ENCODE results near the gene AP3S2.
"Not testable (repeated sequence)": the region's sequence is repeated elsewhere in the genome, so short reads cannot be mapped to it uniquely, and the experiment has no call there.

The AP3S2 gene

DNA sequence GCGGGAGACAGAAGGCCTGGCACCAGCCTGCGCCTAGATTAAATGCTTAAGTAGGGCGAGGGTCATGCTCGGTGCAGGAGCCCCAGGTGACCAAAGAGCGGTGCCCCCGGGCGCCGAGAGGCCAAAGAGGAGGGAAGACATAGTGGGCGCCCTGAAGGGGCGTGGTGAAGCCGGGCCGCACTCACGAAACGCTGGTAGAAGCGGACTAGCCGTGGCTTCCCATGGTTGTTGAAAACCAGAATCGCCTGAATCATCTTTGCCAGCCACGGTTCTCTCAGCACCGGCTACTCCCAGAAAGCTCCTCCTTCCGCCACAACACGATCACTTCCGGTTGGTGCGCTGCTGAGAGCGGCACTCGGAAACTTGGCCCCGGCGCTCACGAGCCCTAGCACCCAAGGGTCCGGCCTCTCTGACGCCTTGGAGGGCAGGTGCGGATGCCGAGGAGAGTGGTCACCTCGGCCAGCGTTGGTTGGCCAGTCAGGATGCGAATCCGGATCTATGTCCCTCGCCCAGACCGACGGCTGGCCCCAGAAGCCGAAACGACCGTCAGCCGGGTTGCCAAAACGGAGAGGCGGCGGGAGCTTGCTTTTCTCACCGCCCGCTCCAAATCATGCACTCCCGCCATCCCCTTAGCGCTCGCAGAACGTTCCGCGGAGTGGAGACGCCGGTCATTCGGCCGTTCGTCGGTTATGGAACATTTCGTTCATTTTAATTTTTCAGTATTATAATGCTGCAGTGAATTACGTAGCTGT, at the start of gene AP3S2:
Gene AP3S2, minus strand, starts transcription at position 299 of the 752 bp plus-strand sequence. Its CDS starts 45 bp downstream, at position 254.
- DNase-seq (ENCODE audit: low read depth) = peak; percentile 80

DNA sequence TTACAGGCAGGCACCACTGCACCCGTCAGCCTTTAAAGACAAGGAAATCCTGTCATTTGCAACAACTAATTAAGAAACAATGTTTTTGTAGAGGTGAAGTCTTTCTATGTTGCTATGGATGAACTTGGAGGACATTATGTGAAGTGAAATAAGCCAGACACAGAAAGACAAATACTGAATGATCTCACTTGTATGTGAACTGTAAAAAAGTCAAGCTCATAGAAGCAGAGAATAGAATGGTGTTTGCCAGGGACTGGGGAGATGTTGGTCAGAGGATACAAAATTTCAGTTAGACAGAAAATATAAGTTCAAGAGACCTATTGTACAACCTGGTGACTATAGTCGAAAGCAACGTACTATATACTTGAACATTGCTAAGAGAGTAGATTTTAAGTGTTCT, 46.1 kb upstream of the AP3S2 start:
- no peak for DNase-seq (ENCODE audit: low read depth)

DNA sequence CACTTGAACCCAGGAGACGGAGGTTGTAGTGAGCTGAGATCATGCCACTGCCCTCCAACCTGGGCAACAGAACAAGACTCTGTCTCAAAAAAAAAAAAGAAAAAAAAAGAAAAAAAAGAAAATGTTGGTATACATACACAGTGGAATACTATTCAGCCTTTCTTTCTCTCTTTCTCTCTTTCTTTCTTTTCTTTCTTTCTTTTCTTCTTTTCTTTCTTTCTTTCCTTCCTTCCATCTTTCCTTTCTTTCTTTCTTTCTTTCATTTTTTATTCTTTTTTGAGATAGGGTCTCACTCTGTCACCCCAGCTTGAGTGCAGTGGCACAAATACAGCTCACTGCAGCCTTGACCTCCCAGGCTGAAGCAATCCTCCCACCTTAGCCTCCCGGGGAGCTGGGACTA, 45.6 kb upstream of the AP3S2 start:
- not testable (repeated sequence) for DNase-seq (ENCODE audit: low read depth)

DNA sequence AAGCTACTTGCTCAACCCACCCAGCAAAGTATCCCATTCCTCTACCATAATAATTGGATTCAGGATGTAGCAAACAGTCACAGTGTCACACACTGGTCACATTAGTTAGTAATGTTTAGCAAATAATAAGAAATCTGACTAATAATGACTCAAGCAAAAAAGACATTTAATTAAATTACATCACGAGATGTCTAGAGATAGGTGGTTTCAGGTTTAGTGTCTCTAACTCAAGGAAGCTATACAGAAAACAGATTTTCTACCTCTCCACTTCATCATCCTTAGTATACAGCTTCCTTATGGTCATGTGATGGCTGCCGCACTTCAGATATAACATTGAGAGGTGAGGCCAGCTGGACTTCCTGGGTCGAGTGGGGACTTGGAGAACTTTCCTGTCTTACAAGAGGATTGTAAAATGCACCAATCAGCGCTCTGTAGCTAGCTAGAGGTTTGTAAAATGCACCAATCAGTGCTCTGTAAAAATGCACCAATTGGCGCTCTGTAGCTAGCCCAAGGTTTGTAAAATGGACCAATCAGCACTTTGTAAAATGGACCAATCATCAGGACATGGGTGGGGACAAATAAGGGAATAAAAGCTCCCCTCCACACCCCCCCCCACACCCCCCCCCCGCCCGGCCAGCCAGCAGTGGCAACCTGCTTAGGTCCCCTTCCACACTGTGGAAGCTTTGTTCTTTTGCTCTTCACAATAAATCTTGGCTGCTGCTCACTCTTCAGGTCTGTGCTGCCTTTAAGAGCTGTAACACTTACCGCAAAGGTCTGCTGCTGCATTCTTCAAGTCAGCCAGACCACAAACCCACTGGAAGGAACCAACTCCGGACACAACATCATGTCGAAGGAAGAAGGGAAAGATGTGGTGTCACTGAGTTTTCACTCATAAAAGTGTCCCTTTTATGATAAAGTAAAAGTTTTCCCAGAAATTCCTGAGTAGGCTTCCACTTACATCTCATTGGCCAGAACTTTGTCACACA, 43.9 kb upstream of the AP3S2 start:
- no peak for DNase-seq (ENCODE audit: low read depth)

DNA sequence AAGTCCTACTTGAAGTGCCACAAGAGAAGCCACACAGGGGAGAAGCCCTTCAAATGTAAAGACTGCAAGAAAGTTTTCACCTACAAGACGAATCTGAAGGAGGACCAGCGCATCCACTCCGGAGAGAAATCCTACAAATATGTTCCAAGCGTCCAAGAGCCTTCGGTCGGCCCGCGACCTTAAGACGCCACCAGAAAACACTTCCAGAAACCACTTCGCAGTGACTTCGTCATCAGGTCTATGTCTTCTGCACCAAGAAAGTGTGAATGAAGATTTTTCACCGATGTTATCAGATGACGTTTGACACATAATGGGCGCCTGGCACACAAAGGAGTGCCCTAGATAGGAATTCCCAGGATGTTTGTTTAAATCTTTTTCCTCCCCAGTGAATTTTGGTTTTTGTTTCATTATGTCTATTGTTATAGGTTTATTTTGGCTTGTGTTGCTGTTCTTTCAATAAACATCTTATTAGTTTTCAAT, 43.0 kb upstream of the AP3S2 start:
- no peak for DNase-seq (ENCODE audit: low read depth)

DNA sequence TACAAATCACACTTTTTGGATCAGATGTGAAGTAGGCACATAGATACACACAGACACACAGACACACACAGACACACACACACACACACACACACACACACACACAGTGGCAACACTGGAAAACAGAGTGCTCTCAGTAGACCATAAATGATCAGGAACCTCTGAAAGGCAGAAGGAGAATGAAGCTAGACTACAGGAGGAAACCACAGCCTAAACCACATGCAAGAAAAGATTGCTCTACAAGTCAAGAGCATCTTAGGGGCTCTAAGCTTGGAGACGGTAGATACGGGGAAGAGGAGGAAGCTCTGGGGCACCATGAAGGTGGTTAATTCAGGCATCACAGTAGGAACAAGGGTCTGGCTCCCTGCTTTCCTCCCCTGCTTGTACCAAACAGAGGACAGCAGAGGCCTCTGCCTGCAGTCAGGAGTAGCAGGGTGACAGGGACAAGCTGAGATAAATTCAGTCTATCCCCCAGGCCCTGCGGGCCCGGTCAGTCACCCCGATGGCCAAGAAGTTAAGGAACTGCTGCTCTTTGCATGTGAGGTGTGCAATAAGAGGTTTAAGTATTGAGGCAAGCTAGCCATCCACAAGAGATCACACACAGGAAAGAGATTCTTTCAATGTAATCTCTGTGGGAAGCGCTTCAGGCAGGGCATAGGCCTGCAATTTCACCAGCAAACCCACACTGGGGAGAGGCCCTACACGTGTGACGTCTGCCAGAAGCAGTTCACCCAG, 42.4 kb upstream of the AP3S2 start:
- peak; percentile 7 for DNase-seq (ENCODE audit: low read depth)

DNA sequence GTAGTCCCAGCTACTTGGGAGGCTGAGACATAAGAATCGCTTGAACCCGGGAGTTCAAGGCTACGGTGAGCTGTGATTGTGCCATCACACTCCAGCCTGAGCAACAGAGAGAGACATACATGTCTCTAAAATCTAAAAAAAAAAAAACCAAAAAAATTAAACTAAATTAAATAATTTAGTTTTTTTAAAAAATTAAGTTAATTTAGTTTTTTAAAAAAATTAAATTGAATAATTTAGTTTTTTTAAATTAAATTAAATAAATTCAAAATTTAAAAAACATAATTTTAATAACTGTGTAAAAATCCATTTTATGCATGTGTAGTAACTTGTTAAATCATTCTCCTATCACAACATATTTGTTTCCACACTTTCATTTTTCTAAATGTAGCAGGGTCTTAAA, 39.1 kb upstream of the AP3S2 start:
- DNase-seq (ENCODE audit: low read depth) = no peak

DNA sequence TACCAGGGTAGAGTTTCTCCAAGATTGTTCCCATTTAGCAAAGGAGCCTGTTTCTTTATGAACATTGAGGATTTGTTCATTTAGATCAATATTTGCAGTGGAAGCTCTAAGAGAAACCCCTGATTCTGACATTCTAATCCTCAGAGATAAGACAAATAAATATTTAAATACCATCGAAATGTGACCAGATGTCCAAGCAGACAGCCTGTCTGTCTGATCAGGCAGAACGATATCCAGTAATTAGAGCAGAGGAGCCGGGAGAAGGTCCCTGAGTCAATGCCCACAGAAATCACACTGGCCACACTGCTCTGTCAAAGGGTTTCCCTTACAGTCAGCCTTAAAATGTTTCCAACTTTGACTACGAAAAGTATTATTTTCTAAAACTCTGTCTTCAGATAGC, 34.6 kb upstream of the AP3S2 start:
- no peak for DNase-seq (ENCODE audit: low read depth)

DNA sequence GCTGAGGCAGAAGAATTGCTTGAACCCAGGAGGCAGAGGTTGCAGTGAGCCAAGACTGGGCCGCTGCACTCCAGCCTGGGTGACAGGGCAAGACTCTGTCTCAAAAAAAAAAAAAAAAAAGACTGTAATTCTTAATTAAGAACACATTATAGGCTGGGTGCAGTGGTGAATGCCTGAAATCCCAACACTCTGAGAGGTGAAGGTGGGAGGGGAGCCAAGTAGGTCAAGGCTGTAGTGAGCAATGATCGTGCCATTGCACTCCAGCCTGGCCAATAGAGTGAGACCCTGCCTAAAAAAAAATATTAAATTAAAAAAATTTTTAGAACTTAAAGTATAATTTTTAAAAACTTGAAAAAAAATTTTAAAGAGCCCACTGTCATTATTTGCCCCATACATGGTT, 32.4 kb upstream of the AP3S2 start:
- DNase-seq (ENCODE audit: low read depth) = no peak

DNA sequence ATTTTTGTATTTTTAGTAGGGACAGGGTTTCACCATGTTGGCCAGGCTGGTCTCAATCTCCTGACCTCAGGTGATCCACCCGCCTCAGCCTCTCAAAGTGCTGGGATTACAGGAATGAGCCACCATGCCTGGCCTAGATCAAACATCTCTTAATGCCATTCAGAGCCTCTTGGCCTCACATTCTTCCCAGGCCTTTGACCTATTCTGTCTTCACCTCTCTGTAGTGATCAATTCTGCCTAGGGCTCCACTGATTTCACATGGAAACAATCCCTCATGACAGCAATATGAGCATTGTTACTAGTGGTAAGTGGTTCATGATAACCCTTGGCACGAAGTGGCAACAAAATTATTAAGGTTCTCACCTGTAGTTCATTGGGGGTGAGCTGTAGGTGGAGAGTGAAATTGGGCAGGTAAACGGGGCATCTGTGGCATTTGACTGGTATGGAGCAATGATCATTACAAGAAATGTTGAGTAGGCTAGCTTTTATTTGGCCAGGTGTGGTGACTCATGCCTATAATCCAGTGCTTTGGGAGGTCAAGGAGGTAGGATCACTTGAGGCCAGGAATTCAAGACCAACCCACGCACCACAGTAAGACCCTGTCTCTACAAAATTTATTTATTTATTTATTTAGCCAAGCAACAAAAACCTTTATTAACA, 23.8 kb upstream of the AP3S2 start:
- no peak for DNase-seq (ENCODE audit: low read depth)

DNA sequence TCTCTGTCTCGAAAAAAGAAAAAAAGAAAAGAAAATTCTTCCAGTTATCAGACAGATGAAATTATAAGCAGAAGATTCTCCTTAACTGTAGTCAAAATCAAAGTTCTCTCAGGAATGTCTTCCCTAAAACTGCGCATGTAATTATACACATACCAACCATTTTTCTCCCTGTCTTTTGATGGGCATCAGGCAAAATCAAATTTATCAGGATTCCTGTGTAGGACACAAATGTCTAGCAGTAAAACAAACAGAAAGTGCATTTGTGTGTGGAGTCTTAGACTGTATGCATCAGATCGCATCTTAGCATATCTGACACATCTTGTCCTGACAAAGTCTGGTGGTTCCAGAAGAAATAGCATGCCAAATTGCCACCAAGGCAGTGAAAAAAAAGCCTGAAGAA, 22.9 kb upstream of the AP3S2 start:
- DNase-seq (ENCODE audit: low read depth) = no peak

DNA sequence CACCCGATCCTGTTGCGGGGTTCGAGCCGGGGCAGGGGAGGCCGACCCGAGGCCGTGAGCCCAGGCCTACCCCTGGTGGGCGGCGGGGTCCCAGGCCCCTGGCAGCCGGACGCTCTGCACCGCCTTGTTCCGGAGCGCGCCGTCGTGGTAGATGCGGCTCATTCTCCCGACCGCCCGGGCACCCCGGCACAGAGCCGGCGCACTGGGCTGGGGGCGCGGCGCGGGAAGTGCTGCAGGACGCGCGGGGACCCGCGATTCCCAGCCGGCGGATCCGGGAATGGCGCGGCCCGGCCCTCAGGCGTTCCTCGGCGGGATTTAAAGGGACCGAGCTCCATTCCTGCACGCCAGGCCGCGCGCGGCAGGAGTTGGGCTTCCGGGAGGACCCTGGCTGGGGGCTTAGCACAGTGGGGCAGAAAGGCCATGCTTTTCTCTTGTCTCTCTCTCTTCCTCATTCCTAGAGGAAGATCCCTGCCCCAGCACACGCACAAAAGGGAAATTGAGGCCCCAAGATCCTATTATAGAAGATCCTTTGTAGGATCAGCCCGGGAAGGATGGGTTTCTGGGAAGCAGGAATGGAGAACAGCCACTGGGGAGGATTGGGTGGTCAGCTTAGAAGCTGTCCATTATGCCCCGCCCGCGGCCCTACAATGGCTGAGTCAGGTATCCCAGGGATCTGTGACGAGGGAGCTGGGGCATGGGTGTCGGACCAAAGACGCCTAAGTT, 19.0 kb upstream of the AP3S2 start, which contains the start of gene ARPIN:
Gene ARPIN, minus strand, starts transcription at position 279 of the 723 bp plus-strand sequence. Its CDS starts 117 bp downstream, at position 162.
- no peak for DNase-seq (ENCODE audit: low read depth)

DNA sequence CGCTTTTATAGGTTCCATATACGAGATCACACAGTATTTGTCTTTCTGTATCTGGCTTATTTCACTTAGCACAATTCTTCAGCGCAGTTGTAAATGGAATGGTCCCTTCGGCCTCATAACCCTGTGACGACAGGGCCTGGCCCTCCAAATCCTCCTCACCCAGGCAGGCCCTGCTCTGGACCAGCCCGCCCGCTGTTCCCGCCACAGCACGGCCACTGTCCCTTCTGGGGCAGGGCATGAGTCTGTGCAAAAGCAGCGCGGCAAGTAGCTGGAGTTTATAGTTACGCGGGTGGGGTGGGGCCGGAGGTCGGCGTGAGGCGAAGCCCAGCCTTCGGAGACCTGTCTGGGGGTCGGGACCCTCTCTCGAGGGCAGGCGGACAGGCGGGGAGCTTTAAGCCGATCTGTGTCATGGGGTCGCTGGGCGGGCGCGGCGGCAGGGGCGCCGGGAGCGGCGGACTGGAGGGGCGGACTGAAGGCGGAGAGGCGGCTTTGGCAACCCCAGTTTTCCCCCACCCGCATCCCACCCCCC, 18.4 kb upstream of the AP3S2 start:
- DNase-seq (ENCODE audit: low read depth) = no peak

DNA sequence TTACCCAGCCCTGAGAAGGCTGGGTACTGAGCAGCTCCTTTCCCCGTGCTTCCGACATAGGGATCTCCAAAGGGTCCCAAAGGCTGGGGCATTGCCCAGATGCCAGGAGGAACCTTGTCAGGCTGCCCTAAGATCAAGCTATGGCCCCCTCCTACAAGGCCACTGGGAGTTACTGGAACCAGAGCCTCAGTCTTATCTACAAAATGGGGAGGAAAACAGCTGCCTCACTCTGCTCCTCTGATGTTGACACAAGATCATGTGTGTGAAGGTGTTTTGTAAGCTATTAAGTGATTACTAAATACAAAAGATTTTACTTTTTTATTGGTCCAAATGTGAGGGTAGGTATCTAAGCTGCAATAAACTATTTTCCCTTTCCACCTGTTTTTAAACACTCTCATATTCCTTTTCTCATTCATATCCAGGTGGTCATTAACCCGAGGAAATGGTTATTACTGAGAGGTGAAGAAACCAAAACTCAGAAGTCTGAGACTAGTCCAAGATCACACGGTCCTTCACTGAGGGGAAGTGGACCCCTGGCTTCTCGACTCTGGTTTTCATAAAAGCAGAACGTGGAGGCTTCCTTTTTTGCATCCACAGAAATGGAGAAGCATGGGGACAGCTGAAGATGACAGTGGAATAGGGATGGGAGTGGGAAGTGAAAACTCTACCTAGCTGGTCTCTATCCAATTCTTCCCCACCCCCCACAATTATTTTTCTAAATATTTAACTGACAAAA, 17.3 kb upstream of the AP3S2 start:
- DNase-seq (ENCODE audit: low read depth) = no peak

DNA sequence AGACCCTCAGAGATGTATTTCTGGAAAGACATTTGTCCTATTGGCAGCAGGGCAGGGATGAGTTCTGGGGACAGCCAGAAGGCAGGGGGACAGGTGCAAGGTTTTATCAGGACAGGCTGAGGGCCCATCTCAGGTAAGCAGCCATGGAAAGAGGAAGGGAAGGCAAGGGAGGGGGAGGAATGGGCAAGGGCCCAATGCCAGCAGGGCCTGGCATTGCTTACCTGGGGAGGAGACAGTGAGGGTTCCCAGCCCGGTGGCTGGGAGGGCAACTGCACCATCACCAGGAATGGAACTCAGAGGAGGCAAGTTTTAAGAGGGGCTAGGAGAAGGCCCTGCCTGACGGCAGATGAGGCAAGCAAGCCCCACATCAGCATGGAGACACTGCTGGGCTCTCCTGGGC, 15.8 kb upstream of the AP3S2 start:
- no peak for DNase-seq (ENCODE audit: low read depth)

DNA sequence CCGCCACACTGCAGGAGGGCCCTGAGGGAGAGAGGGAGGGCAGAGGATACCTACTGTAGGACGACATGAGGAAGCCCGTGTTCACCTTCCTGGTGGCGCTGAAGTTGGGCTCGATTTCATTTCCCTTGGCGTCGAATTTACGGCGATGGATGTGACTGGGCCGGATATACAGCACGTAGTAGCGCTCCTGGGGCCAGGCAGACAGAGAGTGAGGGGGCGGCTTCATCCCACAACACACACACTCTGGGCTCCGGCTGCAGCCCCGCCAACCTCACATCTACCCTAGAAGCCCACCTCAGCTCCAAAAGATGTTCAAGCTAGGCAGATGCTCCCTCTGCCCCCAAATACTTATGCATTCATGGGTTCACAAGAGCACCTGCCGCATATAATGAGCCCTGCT, 14.4 kb upstream of the AP3S2 start:
- DNase-seq (ENCODE audit: low read depth) = no peak

DNA sequence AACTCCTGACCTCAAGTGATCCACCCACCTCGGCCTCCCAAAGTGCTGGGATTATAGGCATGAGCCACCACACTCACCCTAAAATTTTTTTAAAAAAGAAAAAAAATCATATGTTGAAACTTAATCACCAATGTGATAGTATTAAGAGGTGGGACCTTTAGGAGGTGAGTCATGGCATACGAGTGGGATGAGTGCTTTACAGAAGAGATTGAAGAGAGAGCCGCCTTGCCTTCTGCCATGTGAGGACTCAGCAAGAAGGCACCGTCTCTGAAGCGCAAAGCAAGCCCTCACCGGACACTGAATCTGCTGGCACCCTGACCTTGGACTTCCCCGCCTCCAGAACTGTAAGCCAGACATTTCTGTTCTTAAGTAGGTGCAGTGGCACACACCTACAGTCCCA, 13.5 kb upstream of the AP3S2 start:
- no peak for DNase-seq (ENCODE audit: low read depth)

DNA sequence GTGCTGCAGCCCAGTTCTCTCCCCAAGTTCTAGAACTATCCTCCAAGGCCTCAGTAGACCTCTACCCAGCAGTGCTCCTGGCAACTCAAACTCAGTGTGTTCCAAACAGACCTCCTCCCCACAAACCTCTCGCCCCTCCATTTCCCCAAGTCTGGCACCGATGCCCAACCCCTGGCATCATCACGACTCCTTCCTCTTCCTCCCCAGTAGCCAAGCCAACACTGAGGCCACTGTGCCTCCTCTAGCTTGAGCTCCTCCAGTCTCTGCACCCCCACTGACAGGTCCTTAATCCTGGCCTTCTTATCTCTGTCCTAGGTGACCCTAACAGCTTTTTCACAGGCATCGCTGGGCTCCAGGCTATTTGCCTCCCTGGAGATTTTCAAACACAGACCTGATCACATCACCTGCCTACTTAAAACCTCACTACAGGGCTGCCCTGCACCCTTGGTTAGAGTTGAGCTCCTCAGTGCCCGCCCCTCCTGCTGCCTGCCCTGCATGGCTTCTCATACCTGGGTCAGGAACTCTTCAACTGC, 12.1 kb upstream of the AP3S2 start:
- no peak for DNase-seq (ENCODE audit: low read depth)

DNA sequence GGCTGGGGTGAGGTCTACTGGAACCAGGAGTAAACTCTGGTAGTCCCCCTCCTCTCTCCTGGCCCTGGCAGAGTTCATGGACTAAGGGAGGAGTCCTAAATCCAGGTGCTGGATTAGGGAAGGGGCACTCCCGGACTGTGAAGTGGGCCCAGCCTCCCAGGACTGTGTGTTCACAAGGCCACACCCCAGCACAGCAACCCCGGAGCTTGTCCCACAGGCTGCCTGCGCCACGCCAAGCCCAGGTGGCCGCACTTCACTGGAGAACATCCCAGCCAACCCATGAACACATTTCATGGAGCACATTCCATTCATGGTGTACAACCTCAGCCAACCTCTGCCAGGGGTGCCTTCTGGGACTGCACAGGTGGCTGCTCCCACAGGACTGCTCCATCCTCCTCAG, 10.7 kb upstream of the AP3S2 start:
- no peak for DNase-seq (ENCODE audit: low read depth)

DNA sequence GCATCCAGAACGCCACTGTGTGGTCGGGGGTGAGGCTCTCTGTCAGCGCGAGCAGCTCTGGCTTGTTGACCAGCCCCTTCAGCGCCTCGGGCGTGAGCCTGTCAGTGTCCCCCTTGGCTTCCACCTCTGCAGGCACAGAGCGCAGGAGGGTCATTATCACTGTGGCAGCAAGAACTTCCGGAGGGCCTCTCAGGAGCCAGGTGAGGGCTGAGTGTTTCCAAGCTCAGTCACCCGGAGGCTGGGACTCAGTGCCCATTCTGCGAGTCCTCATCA, 10.0 kb upstream of the AP3S2 start:
- no peak for DNase-seq (ENCODE audit: low read depth)
